SJSA1 (cell line): Measurements from ENCODE around the gene SUB1. TPM values are rescaled to one million over a fixed set of nuclear protein-coding genes. Genes with fewer than 3 reads are reported as not detected.

Experiments
- DNase-seq, 2 experiments: peaks; one replicate each; pipeline ENCODE4 v3.0.0-alpha.2; 2015 to 2020; ENCODE audit warnings: low spot score in 2 of 2, low read depth in 1 of 2
- H3K27ac ChIP-seq: fragments of 250-450 bp; sonication (Bioruptor Pico); 2 replicates; pipeline ENCODE4 v1.5.1; 2020; ENCODE audit warnings: mild to moderate bottlenecking, moderate library complexity
- H3K27me3 ChIP-seq: fragments of 250-450 bp; sonication (Bioruptor Pico); replicated peaks from 2 replicates; pipeline ENCODE4 v1.5.1; 2020; ENCODE audit warnings: mild to moderate bottlenecking, moderate library complexity
- H3K36me3 ChIP-seq: fragments of 250-450 bp; sonication (Bioruptor Pico); 2 replicates; pipeline ENCODE4 v1.5.1; 2020; ENCODE audit warnings: mild to moderate bottlenecking
- H3K4me1 ChIP-seq: fragments of 250-450 bp; sonication (Bioruptor Pico); replicated peaks from 2 replicates; pipeline ENCODE4 v1.6.1; 2021; ENCODE audit warnings: mild to moderate bottlenecking
- H3K4me3 ChIP-seq: fragments of 250-450 bp; sonication (Bioruptor Pico); 2 replicates; pipeline ENCODE4 v1.5.1; 2020; ENCODE audit warnings: mild to moderate bottlenecking
- H3K9me3 ChIP-seq: fragments of 250-450 bp; sonication (Bioruptor Pico); replicated peaks from 2 replicates; pipeline ENCODE4 v1.5.1; 2020; ENCODE audit warnings: mild to moderate bottlenecking
- total RNA-seq: library from RNA; depleted of rRNA; stranded (reverse); fragments of >200 nt; shearing (Covaris generic); gene quantifications from 2 replicates; pipeline ENCODE4 v1.2.3, GENCODE V29; 2014

Gene SUB1
- total RNA-seq, 1 experiment from 2014 or later: 362 TPM

- DNase-seq: no peak
- Histone ChIP-seq H3K27me3 (no peaks in the 10 kb centered on the region), H3K4me1 (peaks cover 21% of the 10 kb centered on the region), H3K4me3 (no peak overlapping the region), H3K36me3 (peaks cover 58% of the 10 kb centered on the region), H3K9me3 (no peaks in the 10 kb centered on the region), H3K27ac (peak overlapping the region; percentile 39)
Observed at GRCh38 chr5:32598997-32599549, 13.7 kb downstream of the SUB1 start.

GRCh38 chr5:32600054-32600622 is 14.8 kb downstream of the SUB1 start:
- peaks cover 21% of the 10 kb centered on the region for H3K4me1 ChIP-seq
- H3K9me3 ChIP-seq: no peaks in the 10 kb centered on the region
- peak overlapping the region; percentile 39 for H3K27ac ChIP-seq
- DNase-seq: peak; percentile 46 to 57
- H3K4me3 ChIP-seq: no peak overlapping the region
- H3K36me3 ChIP-seq: peaks cover 52% of the 10 kb centered on the region
- H3K27me3 ChIP-seq: no peaks in the 10 kb centered on the region

- Histone ChIP-seq H3K27me3 (no peaks in the 10 kb centered on the region), H3K9me3 (no peaks in the 10 kb centered on the region), H3K4me1 (peaks cover 21% of the 10 kb centered on the region), H3K4me3 (no peak overlapping the region), H3K27ac (no peak overlapping the region), H3K36me3 (peaks cover 41% of the 10 kb centered on the region)
- no peak for DNase-seq
Observed at GRCh38 chr5:32601623-32602295, 16.4 kb downstream of the SUB1 start.

GRCh38 chr5:32602906-32603305 is 17.5 kb downstream of the SUB1 start:
- H3K27me3 ChIP-seq: no peaks in the 10 kb centered on the region
- peaks cover 21% of the 10 kb centered on the region for H3K4me1 ChIP-seq
- no peak overlapping the region for H3K4me3 ChIP-seq
- H3K9me3 ChIP-seq: no peaks in the 10 kb centered on the region
- H3K27ac ChIP-seq: no peak overlapping the region
- H3K36me3 ChIP-seq: peaks cover 33% of the 10 kb centered on the region
- no peak for DNase-seq

GRCh38 chr5:32604800-32605765 is 19.7 kb downstream of the SUB1 start:
- no peak for DNase-seq
- Histone ChIP-seq H3K27me3 (no peaks in the 10 kb centered on the region), H3K4me3 (no peak overlapping the region), H3K9me3 (no peaks in the 10 kb centered on the region), H3K4me1 (peaks cover 7% of the 10 kb centered on the region), H3K27ac (no peak overlapping the region), H3K36me3 (peaks cover 19% of the 10 kb centered on the region)

- no peak for DNase-seq
- peaks cover 13% of the 10 kb centered on the region for H3K36me3 ChIP-seq
- H3K27me3 ChIP-seq: no peaks in the 10 kb centered on the region
- no peak overlapping the region for H3K27ac ChIP-seq
- H3K4me3 ChIP-seq: no peak overlapping the region
- peaks cover under 1% of the 10 kb centered on the region for H3K4me1 ChIP-seq
- H3K9me3 ChIP-seq: no peaks in the 10 kb centered on the region
Observed at GRCh38 chr5:32605766-32606152, 20.4 kb downstream of the SUB1 start.

GRCh38 chr5:32612134-32612888 is 27.0 kb downstream of the SUB1 start:
- H3K27me3 ChIP-seq: no peaks in the 10 kb centered on the region
- no peak overlapping the region for H3K27ac ChIP-seq
- no peaks in the 10 kb centered on the region for H3K9me3 ChIP-seq
- H3K4me1 ChIP-seq: peaks cover 25% of the 10 kb centered on the region
- no peak overlapping the region for H3K4me3 ChIP-seq
- DNase-seq: no peak
- H3K36me3 ChIP-seq: no peaks in the 10 kb centered on the region

GRCh38 chr5:32613050-32613672 is 27.8 kb downstream of the SUB1 start:
- DNase-seq: peak; percentile 61 to 62
- Histone ChIP-seq H3K4me3 (no peak overlapping the region), H3K9me3 (no peaks in the 10 kb centered on the region), H3K36me3 (no peaks in the 10 kb centered on the region), H3K27ac (no peak overlapping the region), H3K4me1 (peaks cover 33% of the 10 kb centered on the region), H3K27me3 (no peaks in the 10 kb centered on the region)

GRCh38 chr5:32615236-32615635 is 29.9 kb downstream of the SUB1 start:
- Histone ChIP-seq H3K27ac (no peak overlapping the region), H3K36me3 (no peaks in the 10 kb centered on the region), H3K4me3 (no peak overlapping the region), H3K4me1 (peaks cover 39% of the 10 kb centered on the region), H3K9me3 (no peaks in the 10 kb centered on the region), H3K27me3 (no peaks in the 10 kb centered on the region)
- no peak for DNase-seq

GRCh38 chr5:32618962-32619361 is 33.6 kb downstream of the SUB1 start:
- no peak overlapping the region for H3K4me3 ChIP-seq
- no peak for DNase-seq
- no peaks in the 10 kb centered on the region for H3K9me3 ChIP-seq
- no peaks in the 10 kb centered on the region for H3K36me3 ChIP-seq
- H3K27ac ChIP-seq: no peak overlapping the region
- peaks cover 30% of the 10 kb centered on the region for H3K4me1 ChIP-seq
- H3K27me3 ChIP-seq: no peaks in the 10 kb centered on the region

GRCh38 chr5:32621256-32621655 is 35.9 kb downstream of the SUB1 start:
- Histone ChIP-seq H3K4me3 (no peak overlapping the region), H3K4me1 (peaks cover 46% of the 10 kb centered on the region), H3K27ac (no peak overlapping the region), H3K27me3 (no peaks in the 10 kb centered on the region), H3K36me3 (no peaks in the 10 kb centered on the region), H3K9me3 (no peaks in the 10 kb centered on the region)
- DNase-seq: no peak

GRCh38 chr5:32625106-32625505 is 39.7 kb downstream of the SUB1 start:
- Histone ChIP-seq H3K4me1 (peaks cover 44% of the 10 kb centered on the region), H3K9me3 (no peaks in the 10 kb centered on the region)

GRCh38 chr5:32625547-32625946 is 40.2 kb downstream of the SUB1 start:
- H3K9me3 ChIP-seq: no peaks in the 10 kb centered on the region
- no peaks in the 10 kb centered on the region for H3K27me3 ChIP-seq
- H3K4me3 ChIP-seq: no peak overlapping the region
- H3K4me1 ChIP-seq: peaks cover 44% of the 10 kb centered on the region
- no peak for DNase-seq
- no peaks in the 10 kb centered on the region for H3K36me3 ChIP-seq
- H3K27ac ChIP-seq: peak overlapping the region; percentile 58

More at GRCh38 chr5:32625106-32625505, 39.7 kb downstream of the SUB1 start:
- DNase-seq: peak; percentile 39 to 51
- no peak overlapping the region for H3K4me3 ChIP-seq
- no peaks in the 10 kb centered on the region for H3K27me3 ChIP-seq
- H3K36me3 ChIP-seq: no peaks in the 10 kb centered on the region
- peak overlapping the region; percentile 58 for H3K27ac ChIP-seq
